HG03439 (cell line): ENCODE measurements around the gene IFNG-AS1.

ENCODE experiments used
- ATAC-seq: cut with Tn5 transposase; IDR thresholded peaks from one replicate; pipeline ENCODE4 v1.9.1; 2021; ENCODE audit warnings: mild to moderate bottlenecking, moderate library complexity; ENCODE audit not compliant: unreplicated experiment

Gene IFNG-AS1

DNA sequence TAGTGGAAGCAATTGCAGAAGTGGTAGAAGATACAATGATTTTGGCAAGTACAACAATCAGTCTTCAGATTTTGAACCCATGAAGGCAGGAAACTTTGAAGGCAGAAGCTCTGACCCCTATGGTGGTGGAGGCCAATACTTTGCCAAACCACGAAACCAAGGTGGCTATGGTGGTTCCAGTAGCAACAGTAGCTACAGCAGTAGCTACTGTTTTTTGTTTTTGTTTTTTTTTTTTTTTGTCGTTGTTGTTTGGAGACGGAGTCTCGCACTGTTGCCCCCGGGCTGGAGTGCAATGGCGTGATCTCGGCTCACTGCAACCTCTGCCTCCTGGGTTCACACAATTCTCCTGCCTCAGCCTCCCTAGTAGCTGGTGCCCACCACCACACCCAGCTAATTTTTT is 47.4 kb downstream of the IFNG-AS1 start:
- no peak for ATAC-seq

DNA sequence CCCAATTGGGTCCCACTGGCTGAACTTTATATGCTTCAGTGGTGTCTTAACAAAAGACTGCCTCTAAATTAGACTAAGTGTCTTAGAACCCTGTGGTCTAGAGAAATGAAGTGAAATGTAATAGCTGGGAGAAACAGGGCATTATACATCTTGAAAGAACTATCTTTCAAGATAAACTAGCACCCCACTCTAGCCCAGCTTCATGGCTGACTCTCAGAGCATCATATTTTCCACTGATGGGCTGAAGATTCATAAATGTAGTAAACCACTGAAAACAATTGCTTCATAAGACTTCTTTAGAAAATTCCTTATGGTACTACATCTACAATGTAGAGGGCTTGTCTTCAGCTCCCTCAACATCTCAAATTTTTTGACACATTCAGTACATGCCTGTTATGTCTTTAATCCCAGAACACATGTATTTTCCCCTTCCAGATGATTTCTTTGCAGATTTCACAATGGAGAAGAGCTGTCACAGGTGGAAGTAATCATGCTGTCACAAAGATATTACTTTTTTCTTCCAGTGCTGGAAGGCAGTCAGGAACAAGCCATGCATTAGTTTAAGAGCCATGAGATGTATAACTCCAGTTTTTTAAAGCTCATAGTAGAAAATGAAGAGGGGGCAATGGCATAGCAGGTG is 48.5 kb downstream of the IFNG-AS1 start:
- no peak for ATAC-seq

DNA sequence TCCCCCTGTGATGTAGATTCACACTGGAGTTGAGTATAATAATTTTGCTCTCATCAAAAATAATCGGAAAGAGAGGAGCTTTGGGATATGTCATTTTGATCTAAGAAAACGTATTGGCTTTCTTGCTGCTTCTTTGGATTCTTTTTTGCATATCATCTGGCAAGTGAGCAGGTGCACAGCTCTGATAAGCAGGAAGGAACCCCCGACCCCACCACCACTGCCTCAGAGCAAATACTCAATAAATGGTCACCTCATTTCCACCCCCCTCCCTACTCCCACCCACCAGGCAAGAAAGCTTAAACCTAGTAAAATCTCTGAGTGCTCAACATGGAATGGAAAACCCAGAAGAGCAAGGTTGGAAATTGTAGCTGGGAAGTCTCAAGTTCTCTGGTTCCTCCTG is 49.4 kb downstream of the IFNG-AS1 start:
- no peak for ATAC-seq

DNA sequence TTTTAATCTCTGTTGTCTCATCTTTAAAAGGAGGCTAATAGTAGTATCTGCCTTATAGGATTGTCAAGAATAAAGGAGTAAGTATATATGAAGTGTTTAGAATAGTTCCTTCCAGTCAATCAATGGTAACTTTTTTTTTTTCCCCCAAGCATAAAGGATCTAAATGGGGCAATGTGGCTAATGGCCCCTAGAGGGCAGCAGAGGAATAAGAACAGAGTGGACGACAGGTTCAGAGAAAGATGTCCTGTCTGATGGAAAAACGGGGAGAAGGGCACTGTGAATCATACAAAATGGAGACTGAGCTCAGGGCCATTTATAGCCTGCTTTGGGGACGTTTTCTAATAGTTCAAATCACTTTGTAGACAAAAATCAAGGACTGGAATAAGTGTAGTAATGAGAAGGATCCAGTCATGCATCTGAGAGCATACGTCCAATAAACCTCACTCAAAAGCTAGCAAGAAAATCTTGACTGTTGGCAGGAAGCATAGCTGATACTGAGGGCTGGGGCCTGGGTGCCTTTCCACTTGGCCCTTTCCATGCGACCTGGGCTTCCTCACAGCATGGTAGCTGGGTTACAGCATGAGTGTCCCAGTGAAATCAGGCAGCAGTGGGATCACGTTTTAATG is 51.3 kb downstream of the IFNG-AS1 start:
- peak; percentile 42 for ATAC-seq

DNA sequence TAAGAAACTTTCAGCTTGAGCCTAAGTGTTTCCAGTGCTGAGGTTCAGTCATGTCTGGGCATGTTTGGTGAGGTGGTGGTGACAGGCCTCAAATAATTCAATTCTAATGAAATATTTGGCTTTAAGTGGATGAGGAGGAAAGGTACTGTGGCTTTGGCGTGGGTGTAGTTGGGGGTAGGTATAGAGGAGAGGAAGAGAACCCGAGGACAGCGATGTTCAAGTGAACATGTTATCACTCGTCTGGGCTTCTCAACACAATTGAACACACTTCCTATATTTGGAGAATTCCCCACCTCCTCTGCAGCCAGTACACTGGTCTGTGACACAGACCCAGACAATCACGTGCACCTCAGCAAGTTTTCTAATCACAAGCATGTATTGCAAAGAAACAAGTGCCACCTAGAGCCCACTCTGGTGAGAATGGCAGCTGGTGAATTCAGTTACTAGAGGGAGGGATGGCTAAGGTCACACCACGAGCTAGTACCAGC is 53.0 kb downstream of the IFNG-AS1 start:
- ATAC-seq = peak; percentile 83

DNA sequence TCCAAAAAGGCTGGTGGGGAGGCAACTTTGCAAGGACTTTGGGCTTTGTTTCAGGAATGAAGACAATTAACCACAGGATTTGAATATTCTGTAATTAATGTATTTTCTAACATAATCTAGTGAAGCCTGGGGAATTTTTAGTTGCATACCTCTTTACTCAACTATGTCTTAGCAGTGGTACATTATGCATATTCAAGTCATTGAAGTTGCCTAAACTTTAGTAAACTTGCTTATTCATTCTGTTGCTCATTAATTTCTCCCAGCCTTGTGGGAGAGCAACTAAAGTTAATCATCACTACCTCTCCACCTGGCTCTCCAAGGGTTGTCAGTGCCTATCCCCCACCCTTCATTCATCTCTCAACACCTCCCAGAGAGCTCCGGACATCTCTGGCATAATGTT is 54.2 kb downstream of the IFNG-AS1 start:
- no peak for ATAC-seq

DNA sequence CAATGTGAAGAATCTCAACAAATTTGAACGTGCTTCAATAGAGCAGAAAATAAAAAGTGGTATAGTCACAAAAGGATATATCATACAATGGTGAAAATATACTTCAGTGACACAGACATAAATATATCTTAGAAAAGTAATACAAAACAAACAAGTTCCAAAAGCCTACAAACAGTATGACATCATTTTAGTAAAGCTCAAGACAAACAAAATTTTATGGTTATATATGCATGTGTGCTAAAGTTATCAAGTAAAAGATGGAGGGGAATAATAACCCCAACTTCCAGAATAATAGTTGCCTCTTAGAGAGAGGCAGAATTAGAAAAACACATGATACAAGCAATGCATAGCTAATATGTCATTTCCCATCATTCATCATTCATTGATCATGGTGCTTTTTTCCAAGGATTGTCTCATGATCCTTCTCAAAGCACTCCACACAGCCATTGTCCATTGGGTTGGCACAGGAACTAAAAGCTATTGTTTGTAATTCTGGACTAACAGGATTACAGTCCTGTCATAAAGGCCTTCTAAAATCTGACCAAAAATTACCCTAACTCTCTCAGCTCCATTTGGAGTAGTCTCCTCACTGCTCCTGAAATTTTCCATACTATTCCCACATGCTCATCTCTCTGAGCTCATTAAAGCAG is 59.5 kb downstream of the IFNG-AS1 start:
- ATAC-seq = no peak

DNA sequence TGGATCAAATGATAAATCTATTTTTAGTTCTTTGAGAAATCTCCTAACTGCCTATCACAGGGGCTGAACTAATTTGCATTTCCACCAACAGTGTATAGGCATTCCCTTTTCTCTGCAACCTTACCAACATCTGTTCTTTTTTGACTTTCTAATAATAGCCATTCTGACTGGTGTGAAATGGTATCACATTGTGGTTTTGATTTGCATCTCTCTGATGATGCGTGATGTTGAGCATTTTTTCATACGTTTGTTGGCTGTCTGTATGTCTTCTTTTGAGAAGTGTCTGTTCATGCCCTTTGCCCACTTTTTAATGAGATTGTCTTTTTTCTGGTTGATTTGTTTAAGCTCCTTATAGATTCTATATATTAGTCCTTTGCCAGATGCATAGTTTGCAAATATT is 67.1 kb downstream of the IFNG-AS1 start:
- no peak for ATAC-seq

DNA sequence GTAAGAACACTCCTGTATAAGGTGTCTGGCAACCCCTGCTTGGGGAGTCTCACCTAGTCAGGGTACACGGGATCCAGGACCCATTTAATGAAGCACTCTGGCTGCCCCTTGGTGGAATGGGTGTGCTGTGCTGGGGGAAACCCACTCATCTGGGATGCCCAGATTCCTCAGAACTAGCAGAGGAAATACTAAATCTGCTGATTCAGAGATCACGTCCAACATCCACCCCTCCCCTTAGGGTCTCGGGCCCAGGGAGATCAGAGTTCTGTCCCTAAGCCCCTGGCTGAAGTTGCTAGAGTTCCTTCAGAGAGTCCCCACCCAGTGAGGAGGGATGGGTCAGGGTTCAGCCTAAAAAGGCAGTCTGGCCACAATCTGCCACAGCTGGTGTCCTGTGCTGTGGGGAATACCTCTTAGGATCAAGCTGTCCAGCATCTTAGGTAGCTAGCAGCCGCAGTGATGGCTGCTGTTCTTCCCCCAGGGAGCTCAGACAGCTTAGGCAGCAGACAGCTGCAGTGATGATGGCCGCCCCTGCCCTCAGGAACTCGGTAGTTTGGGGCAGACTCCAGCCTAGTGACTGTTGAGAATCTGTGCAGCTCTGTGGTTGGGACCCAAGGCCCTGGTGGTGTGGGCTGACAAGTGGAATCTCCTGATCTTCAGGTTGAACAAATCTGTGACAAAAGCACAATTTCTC is 74.8 kb downstream of the IFNG-AS1 start:
- no peak for ATAC-seq

DNA sequence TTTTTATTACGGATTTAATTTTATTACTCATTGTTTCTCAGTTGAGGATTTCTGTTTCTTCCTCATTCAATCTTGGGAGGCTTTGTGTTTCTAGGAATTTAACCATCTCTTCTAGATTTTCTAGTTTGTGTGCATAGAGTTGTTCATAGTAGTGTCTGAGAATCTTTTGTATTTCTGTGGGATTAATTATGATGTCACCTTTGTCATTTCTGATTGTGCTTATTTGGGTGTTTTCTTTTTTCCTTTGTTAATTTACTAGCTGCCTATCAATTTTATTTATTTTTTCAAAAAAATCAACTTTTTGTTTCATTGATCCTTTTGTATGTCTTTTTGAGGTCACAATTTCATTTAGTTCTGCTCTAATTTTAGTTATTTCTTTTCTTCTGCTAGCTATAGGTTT is 75.9 kb downstream of the IFNG-AS1 start:
- ATAC-seq = no peak

DNA sequence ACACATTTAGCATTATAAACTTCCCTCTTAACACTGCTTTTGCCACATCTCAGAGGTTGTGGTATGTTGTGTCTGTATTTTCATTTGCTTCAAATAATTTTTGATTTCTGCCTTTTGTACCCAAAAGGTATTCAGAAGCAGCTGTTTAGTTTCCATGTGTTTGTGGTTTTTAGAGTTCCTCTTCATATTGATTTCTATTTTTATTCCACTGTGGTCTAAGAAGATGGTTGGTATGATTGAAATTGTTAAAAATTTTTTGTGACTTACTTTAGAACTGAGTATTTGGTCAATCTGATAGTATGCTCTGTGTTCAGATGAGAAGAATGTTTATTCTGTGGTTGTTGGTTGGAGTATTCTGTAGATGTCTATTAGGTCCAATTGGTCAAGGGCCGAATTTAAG is 76.4 kb downstream of the IFNG-AS1 start:
- ATAC-seq = no peak

DNA sequence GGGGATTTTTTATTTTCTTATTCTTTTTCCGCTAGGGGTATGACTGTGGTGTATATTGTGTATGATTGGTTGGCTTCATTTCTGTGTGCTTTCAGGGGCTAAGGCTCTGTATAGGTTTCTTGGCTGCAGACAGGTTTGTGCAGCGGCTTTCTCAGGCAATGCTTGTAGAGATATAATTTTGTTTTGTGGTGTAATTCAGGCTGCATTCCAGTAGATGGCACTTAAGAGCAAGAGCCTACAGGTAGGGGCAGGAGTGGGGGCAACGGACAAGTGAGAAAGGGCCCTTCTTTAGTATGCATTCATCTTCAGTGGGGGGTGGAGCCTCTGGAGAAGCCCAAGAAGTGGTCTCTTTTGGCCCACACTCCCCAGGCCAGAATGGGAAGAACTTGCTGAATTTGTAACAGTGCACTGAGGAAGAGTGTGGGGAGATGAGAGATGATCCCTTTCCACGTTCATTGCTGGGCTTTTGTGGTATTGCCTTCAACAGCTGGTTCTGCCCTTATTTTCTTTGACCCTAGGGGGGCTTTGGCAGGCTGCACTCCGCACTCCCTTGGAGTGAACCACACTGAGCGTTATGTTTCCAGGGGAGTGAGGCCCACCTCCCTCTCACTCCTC is 78.6 kb downstream of the IFNG-AS1 start:
- ATAC-seq = no peak

DNA sequence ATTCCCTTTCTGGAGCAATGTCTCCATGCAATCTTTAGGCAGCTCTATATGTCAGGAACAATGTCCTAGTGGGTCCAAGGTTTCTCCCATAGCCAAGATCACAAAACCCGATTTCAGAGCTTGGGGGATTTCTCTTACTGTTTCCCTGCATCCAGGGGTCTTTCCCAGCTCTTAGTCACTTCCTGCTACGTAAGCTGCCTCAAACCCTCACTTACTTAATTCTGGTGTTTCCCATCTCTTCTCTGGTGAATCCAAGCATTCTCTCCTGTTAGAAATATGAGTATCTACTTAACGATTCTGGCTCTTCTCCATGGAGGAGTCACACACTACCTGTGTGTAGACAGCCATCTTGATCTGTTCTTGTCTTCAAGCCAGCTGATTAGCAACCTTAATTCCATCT is 80.0 kb downstream of the IFNG-AS1 start:
- ATAC-seq = no peak
